Measurements from ENCODE around the gene PITHD1. TPM values are rescaled to one million over a fixed set of nuclear protein-coding genes. Genes with fewer than 3 reads are reported as not detected.
A peak's percentile ranks its signal among the peaks of the same experiment; 100 is the strongest.
"Not testable (repeated sequence)": the region's sequence is repeated elsewhere in the genome, so short reads cannot be mapped to it uniquely, and the experiment has no call there.

Gene PITHD1
- total RNA-seq, 1 experiment from 2014 or later = 36.5 TPM

DNA sequence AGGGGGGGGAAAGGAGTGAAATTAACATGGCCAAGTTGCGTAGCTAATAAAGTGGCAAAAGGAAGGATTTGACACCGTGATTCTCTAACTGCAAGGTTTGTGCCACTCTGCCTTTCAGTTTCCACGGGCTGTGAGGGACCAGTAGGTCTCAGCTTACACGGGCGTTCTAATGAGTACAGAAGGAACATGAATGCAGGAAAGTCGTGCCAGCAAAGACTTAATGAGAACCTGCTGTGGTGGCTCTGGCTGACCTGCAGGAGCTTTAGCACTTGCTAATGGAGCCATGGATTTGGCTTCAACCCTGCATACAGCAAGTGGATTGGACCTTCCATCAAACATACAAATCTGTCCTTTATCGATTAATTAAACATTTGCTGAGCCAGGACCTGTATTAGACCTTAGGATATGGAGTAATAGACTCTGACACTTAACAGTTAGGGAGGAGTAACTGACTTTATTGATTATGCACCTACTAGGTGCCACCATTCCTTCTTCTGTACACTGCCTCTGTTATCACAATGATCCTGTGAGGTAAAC, 15.1 kb upstream of the PITHD1 start:
- no peak for DNase-seq (ENCODE audit: low read depth, low spot score)
- in situ Hi-C loops (cut with HindIII; ENCODE audit: low pct_unique_long_range_greater_than_20kb, low sequenced_read_pairs) = no loop called here

DNA sequence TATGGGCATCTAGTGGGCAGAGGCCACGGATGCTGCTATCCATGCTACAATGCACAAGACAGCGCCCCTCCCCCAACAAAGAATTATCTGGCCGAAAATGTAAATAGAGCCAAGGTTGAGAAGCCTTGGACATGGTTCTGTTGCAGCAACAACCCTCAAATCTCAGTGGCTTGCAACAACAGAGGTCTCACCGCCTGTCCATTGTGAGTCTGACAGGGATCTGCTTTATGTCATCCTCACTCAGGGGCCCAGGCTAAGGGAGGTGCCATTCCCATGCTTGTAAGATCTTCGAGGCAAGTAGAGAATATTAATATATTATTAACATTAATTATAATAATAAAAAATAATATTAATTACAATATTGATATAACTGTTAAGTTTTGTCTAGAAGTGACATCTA, 9.5 kb upstream of the PITHD1 start:
- in situ Hi-C loops (cut with HindIII; ENCODE audit: low pct_unique_long_range_greater_than_20kb, low sequenced_read_pairs) = no loop called here

DNA sequence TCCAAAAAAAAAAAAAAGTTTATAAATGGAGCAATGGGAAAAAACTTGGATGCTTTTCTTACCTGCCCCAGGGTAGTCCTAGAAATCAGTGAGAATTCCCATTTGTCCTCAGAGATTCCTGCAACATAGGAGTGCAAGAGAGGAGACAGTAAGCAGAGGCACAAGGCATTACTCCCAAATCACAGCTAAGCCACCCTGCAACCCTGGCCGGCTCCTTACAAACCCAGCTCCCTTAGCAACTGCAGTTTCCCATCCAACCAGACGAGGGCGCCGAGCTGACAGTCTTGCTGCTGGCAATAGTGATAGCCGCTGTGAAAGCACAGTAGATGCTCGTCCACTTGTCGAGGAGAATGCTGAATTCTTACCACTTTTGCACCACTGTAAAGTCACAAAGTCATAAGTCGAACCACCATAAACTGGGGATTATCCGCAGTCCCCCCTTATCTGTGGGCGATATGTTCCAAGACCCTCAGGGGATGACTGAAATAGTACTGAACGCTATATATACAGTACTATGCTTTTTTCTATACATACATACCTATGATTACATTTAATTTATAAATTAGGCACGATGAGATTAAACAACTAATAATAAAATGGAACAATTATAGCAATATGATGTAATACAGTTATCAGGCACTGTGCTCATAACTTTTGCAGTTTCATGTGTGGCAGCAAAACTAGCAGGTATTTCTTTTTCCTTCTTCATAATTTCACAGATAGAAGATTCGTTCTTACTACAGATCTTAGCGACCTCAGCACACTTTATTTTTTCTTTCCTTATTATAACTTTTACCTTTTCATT, 6.0 kb upstream of the PITHD1 start:
- in situ Hi-C loops (cut with HindIII; ENCODE audit: low pct_unique_long_range_greater_than_20kb, low sequenced_read_pairs) = no loop called here
- peak; percentile 88 for DNase-seq (ENCODE audit: low read depth, low spot score)

More for the DNA sequence above, 9.5 kb upstream of the PITHD1 start:
- no peak for DNase-seq (ENCODE audit: low read depth, low spot score)

DNA sequence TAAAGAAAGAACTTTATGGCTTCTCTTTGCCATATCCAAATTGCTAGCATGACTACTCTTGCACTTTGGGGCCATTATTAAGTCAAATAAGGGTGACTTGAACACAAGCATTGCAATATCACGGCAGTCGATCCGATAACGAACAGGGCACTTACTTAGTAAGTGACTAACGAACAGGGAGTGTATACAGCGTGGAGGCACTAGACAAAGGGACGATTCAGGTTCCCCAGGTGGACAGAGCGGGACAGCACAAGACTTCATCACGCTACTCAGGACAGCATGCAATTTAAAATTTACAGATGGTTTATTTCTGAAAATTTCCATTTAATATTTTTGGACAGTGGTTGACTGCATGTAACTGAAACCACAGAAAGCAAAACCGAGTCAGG, 5.4 kb upstream of the PITHD1 start:
- no peak for DNase-seq (ENCODE audit: low read depth, low spot score)
- in situ Hi-C loops (cut with HindIII; ENCODE audit: low pct_unique_long_range_greater_than_20kb, low sequenced_read_pairs) = no loop called here

DNA sequence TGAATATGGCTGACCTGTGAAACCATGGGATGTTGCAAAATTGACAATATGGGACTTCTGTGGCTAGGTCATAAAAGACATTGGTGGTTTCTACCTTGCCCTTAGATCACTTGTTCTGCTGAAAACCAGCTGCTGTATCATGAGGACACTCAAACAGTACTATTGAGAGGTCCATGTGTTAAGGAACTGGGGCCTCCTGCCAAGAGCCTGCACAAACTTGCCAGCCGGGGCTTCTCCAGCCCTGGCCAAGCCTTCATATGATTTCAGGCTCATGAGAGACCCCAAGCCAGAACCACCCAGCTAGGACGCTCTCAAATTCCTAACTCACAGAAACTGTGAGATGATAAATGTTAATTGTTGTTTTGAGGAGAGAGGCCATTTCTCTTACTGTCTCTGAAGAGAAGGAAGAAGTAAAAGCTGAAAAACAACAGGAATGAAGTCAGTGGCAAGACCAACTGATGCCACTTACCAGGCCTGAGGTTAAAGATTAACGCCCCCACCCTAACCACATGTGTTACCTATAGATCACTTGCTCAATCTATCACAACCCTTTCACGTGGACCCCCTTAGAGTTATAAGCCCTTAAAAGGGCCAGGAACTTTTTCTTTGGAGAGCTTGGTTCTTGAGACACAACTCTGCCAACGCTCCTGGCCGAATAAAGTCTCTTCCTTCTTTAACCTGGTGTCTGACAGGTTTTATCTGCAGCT, 3.9 kb upstream of the PITHD1 start:
- no peak for DNase-seq (ENCODE audit: low read depth, low spot score)
- in situ Hi-C loops (cut with HindIII; ENCODE audit: low pct_unique_long_range_greater_than_20kb, low sequenced_read_pairs) = no loop called here

DNA sequence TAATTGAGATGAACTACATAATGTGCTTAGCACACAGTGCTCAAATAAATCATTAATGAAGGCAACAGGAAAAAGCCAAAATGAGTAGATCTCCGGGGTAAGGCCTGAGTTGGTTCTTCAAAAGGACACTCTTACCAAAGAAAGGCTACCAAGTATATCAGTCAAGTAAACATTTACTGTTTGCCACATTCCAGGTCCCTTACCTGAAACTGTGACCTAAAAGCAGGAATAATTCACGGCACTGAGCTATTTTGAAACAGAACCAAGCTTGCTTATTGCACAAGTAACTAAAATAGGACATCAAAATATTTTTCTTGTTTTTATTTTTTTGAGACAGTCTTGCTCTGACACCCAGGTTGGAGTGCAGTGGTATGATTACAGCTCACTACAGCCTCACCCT, 2.0 kb upstream of the PITHD1 start:
- in situ Hi-C loops (cut with HindIII; ENCODE audit: low pct_unique_long_range_greater_than_20kb, low sequenced_read_pairs) = no loop called here
- no peak for DNase-seq (ENCODE audit: low read depth, low spot score)

DNA sequence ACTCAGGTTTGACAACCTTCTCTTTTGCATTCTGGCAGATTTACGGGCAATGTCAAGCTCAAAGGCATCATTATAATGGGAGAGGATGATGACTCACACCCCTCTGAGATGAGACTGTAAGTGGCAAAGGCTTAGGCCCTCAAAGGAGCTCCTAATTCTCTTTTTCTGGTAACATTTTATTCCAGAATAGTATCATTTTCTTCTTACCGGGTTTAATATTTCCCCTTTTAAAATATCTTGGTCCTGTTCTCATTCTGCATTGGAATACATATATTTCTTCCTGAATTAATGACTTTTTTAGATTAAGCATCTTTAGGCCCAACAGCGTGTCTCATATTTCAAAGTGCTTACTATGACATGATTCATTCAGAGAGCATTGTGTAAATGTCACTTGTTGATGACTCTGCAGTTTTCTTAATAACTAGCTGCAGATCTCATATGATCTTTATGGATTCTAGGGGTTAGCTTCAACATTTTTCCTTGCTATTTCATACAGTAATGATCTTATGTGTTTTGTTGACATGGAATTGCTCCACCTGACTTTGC, 1.7 kb downstream of the PITHD1 start:
- in situ Hi-C loops (cut with HindIII; ENCODE audit: low pct_unique_long_range_greater_than_20kb, low sequenced_read_pairs) = no loop called here
- DNase-seq (ENCODE audit: low read depth, low spot score) = no peak

DNA sequence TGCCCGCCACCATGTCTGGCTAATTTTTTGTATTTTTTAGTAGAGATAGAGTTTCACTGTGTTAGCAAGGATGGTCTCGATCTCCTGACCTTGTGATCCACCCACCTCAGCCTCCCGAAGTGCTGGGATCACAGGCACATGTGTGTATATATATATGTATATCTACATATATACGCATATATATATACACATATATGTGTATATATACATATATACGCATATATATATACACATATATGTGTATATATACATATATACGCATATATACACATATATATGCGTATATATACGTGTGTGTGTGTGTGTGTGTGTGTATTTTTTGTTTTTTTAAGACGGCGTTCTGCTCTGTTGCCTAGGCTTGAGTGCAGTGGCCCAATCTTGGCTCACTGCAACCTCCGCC, 4.9 kb downstream of the PITHD1 start:
- in situ Hi-C loops (cut with HindIII; ENCODE audit: low pct_unique_long_range_greater_than_20kb, low sequenced_read_pairs); DNase-seq (ENCODE audit: low read depth, low spot score): not testable (repeated sequence)

DNA sequence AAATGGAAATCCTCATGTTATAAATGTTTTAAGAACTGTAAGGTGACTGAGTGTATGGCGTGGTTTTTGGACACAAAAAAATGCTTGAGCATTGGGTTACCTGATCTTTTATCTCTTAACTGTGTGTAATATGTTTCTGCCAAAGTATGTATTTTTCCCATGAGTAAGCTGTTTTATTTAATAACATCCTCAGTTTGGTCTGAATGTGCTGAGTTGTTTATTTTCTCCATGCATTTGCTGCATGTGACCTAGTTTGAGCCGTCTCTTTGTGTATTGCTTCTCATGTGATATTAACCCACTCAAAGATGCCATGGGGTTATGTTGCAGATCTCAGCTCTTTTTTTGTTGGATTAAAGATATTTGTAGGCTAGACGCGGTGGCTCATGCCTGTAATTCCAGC, 6.6 kb downstream of the PITHD1 start:
- DNase-seq (ENCODE audit: low read depth, low spot score) = peak; percentile 38
- in situ Hi-C loops (cut with HindIII; ENCODE audit: low pct_unique_long_range_greater_than_20kb, low sequenced_read_pairs) = no loop called here

DNA sequence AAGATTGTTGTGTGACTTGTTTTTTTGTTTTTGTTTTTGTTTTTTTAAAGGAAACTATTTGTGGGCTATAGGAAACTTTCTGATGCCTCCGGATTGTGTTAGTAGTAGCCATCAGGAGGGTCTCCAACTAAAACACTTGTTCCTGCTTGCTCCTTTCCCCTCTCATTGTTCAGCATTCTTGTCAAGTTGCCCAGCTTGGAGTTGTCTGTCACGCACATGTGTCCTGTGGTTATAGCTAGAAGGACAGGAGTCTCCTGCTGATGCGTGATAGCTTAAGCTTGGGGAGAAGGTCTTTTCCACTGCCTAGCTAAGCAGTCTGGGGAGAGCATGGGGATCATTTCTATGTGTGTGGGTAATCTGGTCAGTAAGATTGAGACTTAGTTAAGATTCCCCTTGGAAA, 9.5 kb downstream of the PITHD1 start:
- no peak for DNase-seq (ENCODE audit: low read depth, low spot score)
- in situ Hi-C loops (cut with HindIII; ENCODE audit: low pct_unique_long_range_greater_than_20kb, low sequenced_read_pairs) = no loop called here

DNA sequence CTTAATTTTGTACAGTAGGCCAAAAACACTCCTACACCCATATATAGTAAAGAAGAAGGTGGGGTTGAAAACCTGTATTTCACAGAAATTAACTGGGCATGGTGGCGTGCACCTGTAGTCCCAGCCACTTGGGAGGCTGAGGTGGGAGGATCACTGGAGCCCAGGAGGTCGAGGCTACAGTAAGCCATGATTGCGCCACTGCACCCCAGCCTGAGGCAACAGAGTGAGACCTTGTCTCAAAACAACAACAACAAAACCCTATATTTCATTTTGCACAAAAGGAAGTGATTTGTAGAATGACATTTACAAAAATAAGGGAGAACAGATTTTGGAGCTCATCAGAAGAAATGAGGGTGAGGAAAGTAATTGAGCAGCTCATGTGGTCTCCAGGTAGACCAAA, 10.5 kb downstream of the PITHD1 start:
- in situ Hi-C loops (cut with HindIII; ENCODE audit: low pct_unique_long_range_greater_than_20kb, low sequenced_read_pairs) = no loop called here

DNA sequence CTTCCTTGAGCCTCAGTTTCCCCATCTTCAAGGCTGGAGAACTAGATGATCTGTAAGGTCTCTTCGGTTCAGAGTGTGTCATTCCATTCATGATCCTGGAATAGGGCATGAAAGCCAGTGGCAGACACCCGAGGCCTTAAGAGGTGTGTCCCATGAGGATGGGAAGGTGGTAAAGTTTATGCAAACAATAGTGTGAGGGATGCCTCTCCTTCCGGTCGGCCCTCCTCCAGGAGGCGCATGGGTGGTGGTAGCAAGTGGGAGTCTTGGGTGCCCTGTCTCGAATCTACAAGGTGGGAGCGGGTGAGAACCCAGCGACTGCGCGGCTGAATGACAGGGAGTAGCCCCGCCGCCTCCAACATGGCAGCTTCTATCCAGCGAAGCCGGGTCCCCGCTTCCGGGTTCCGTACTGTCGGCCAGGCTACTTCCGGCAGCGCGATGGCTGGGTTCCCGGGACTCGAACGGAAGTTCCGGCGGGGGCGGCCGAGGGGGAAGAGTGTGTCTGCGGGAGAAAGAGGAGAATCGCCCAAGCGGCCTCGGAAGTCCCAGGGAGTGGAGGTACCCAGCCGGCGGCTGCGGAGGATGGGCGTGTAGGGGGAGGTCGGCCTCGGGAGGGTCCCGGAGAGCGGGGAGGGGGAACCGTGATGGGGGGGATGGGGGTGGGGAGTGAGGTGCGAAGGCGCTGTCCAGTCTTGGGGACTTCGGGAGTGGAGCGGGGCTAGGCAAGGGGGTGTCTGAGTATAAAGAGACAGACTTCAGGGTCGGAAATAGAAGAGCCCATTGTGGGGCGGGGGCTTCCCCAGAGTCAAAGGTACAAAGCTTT, 12.7 kb downstream of the PITHD1 start, which contains the start of gene LYPLA2:
LYPLA2 (plus strand) TSS at position 450 of the 820 bp plus-strand sequence. CDS start 1,538 bp downstream, outside the sequence.
- DNase-seq (ENCODE audit: low read depth, low spot score) = peak; percentile 86

More for the DNA sequence above, 10.5 kb downstream of the PITHD1 start:
- DNase-seq (ENCODE audit: low read depth, low spot score) = no peak

DNA sequence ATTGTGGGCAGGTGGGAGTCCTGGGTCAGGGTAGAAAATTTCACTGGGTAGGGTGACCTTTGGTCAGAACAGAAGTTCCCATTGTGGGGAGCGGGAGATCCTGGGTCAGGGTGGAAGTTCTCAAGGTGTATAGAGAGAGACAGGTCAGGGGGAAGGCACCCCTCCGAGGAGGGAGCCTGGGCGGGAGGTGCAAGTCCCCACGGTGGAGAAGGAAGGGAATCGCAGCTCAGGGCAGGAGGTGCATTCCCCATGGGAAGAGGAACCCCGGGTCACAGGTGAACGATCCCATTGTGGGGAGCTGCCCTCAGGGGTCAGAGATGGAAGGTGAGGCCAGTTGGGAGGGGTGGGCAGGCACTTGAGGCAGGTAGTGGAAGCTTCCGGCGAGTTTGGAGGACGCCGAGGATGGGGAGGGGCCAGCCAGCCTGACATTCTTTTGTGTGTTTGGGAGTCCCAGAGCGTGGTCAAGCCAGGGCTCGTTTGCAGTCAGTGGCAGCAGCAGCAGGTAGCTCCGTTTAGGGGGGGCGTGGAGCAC, 13.4 kb downstream of the PITHD1 start:
- no peak for DNase-seq (ENCODE audit: low read depth, low spot score)
- in situ Hi-C loops (cut with HindIII; ENCODE audit: low pct_unique_long_range_greater_than_20kb, low sequenced_read_pairs) = no loop called here

More for the DNA sequence above, 12.7 kb downstream of the PITHD1 start, which contains the start of gene LYPLA2:
- in situ Hi-C loops (cut with HindIII; ENCODE audit: low pct_unique_long_range_greater_than_20kb, low sequenced_read_pairs) = no loop called here

DNA sequence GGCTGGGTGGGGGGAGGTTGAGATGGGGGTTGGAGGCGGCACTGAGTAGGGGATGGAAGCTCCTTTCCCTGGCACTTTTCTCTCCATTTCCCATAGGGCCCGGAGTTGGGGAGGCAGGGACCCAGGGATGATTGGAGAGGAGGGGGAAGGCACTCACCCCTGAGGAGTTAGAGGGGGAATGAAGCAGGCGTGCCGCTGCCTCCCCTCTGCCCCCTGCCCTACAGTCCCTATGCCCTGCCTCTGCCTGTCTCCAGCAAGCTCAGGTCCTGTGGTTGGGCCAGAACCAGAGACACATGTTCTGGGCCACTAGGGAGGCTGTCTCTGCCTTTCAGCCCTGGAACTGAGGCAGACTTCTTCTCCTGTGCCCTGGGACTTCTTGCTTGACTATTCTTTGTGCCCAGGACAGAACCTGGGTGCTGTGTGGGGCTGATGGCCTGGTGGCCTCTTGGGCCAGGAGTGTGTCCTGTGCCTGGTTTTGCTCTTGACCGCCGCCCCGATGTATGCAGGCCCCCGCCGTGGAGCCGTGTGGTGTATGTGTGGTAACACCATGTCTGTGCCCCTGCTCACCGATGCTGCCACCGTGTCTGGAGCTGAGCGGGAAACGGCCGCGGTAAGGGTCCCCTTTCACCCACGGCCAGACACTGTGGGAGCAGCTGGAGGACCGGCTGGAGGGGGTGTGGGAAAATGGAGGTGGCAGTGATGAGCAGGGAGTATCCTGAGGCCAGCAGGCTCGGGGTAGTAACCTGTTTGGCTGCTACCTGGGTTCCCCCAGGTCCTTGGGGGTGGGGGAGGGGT, 14.1 kb downstream of the PITHD1 start:
- no peak for DNase-seq (ENCODE audit: low read depth, low spot score)
- in situ Hi-C loops (cut with HindIII; ENCODE audit: low pct_unique_long_range_greater_than_20kb, low sequenced_read_pairs) = no loop called here

DNA sequence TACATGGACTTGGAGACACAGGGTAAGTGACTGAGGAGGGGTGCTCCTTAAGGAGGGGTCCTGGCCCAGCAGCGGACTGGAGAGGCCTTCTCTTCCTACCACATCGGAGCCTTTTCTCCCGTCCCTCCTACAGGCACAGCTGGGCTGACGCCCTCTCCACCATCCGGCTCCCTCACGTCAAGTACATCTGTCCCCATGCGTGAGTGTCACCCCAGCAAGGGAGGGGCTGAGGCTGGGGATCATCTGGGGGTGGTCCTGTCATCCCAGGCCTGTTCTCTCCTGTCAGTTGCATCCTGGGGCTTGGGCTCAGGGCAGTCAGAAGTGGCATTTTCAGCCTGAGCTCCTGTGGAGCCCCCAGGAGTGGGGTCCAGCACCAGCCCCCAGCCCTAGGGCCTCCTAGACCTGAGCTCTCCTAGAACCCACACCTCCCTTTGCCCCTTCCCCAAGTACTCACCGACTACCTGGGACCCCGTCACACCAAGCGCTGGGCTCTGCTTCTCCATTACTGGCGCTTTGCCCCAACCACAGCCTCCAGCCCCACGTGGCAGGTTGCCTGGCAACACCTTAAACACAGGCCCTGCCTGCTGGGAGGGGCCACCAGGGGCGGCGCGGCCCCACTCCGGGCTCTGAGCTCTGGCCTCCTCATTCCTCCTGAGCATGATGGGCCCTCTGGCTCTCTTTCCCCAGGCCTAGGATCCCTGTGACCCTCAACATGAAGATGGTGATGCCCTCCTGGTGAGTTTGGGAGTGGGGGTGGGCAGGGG, 15.0 kb downstream of the PITHD1 start:
- DNase-seq (ENCODE audit: low read depth, low spot score) = peak; percentile 43
- in situ Hi-C loops (cut with HindIII; ENCODE audit: low pct_unique_long_range_greater_than_20kb, low sequenced_read_pairs) = no loop called here

All from SK-MEL-5 (cell line).